HG02943 (cell line): ENCODE measurements around the gene GRM8.

Experiments used
- ATAC-seq: cut with Tn5 transposase; IDR thresholded peaks from one replicate; pipeline ENCODE4 v1.9.1; 2021; ENCODE audit warnings: mild to moderate bottlenecking, low read depth, moderate library complexity; ENCODE audit not compliant: unreplicated experiment

GRM8 gene

GRCh38 chr7:127152423-127152822, 100.3 kb downstream of the GRM8 start:
- ATAC-seq = no peak

- no peak for ATAC-seq
Observed at GRCh38 chr7:127151379-127151778, 101.4 kb downstream of the GRM8 start.

- ATAC-seq = no peak
Observed at GRCh38 chr7:127150543-127150942, 102.2 kb downstream of the GRM8 start.

GRCh38 chr7:127146746-127147536, 105.8 kb downstream of the GRM8 start:
- no peak for ATAC-seq

- ATAC-seq = no peak
Observed at GRCh38 chr7:127137146-127137545, 115.6 kb downstream of the GRM8 start.

- ATAC-seq = no peak
Observed at GRCh38 chr7:127135871-127136485, 116.8 kb downstream of the GRM8 start.

- no peak for ATAC-seq
Observed at GRCh38 chr7:127123220-127123619, 129.5 kb downstream of the GRM8 start.

- no peak for ATAC-seq
Observed at GRCh38 chr7:127119517-127119916, 133.2 kb downstream of the GRM8 start.

- no peak for ATAC-seq
Observed at GRCh38 chr7:127114742-127115265, 137.9 kb downstream of the GRM8 start.

- peak; percentile 74 for ATAC-seq
Observed at GRCh38 chr7:127107601-127108007, 145.1 kb downstream of the GRM8 start.

GRCh38 chr7:127093340-127093739, 159.4 kb downstream of the GRM8 start:
- no peak for ATAC-seq

- no peak for ATAC-seq
Observed at GRCh38 chr7:127091620-127092019, 161.1 kb downstream of the GRM8 start.

- no peak for ATAC-seq
Observed at GRCh38 chr7:127089146-127089545, 163.6 kb downstream of the GRM8 start.

GRCh38 chr7:127081539-127081938, 171.2 kb downstream of the GRM8 start:
- no peak for ATAC-seq

- no peak for ATAC-seq
Observed at GRCh38 chr7:127080576-127080975, 172.2 kb downstream of the GRM8 start.

- ATAC-seq = no peak
Observed at GRCh38 chr7:127066974-127067373, 185.8 kb downstream of the GRM8 start.

GRCh38 chr7:127059475-127059874, 193.3 kb downstream of the GRM8 start:
- ATAC-seq = no peak

GRCh38 chr7:127057918-127058317, 194.8 kb downstream of the GRM8 start:
- ATAC-seq = no peak

- ATAC-seq = no peak
Observed at GRCh38 chr7:127056202-127056601, 196.5 kb downstream of the GRM8 start.

- ATAC-seq = no peak
Observed at GRCh38 chr7:127047521-127047920, 205.2 kb downstream of the GRM8 start.

GRCh38 chr7:127041689-127042452, 210.9 kb downstream of the GRM8 start:
- ATAC-seq = no peak
